ENCODE measurements around the gene SRSF6. TPM values are rescaled to one million over a fixed set of nuclear protein-coding genes. Genes with fewer than 3 reads are reported as not detected.

SRSF6 gene
- total RNA-seq, 2 donors from 2014 or later, result 257 to 285 TPM

DNA sequence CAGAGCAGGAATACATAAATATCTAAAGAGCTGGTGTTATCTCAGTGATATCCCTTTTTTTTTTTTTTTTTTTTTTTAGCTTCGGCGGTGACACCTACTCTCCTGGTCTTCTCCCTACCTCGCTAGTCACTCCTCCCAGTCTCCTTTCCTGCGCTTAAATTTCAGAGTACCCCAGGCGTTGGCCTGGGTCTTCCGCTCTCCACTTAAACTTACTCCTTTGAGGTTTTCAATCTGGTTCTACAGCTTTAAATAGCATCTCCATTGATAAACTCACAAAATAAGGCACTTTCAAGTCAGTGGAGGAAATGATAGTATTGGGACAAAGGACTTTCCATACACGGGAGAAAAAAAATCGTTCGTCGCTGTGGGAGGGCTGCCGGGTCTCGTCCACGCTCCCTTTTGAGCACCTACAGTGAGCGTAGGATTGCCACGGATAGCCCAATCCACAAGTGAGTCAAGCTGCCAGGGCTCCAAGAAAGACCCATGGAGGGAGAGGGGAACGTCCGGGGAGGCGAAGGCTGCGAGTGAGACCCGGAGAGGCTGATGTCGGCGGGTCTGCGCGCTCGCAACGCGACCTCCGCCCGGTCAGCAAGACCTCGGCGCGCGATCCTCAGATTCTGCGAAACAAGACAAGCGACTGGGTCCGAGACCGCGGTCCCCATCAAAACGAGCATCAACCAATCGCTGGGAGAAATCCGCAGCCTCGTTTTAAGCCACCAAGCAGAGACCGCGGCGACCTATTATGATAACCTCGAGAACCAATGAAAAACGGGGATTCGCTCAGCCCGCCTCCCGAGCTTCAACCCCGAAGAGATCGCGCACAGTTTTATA, 672 bp upstream of the SRSF6 start:
- no peaks in the 10 kb centered on the region for H3K9me3 ChIP-seq (ENCODE audit: control insufficient read depth, low read length, poor library complexity, severe bottlenecking)
- peak overlapping the region; percentile 96 for H3K27ac Mint-ChIP-seq
- DNase-seq, result peak; percentile 66 to 76 (median 67)
- H3K36me3 Mint-ChIP-seq (ENCODE audit: low read depth), result peaks cover 8% of the 10 kb centered on the region
- peaks cover 14% of the 10 kb centered on the region for H3K27me3 Mint-ChIP-seq
- ATAC-seq, result peak; percentile 82
- peak overlapping the region; percentile 90 for H3K4me3 Mint-ChIP-seq
- peaks cover 22% of the 10 kb centered on the region for H3K4me1 Mint-ChIP-seq

DNA sequence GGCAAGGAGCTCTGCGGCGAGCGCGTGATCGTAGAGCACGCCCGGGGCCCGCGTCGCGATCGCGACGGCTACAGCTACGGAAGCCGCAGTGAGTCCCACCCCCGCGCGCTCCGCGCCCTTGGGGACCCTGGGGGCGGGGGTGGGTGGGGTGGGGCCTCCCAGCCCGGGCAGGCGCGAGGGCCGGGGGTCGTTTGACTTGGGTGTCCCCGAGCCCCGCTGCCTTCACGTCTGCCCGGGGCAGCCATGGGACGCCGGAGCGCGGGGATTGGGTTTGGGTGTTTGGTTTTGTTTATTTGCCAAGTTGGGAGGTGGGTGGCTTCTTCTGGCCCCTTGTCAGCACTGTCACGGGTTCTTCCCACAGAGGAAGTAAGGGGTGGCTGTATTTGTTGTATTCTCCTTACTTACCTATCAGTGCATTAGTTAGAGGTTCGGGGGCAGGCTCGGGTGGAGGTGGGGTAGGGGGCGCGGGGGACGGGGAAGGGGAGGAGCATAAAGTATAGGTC, 777 bp downstream of the SRSF6 start:
- DNase-seq, result no peak
- H3K27me3 Mint-ChIP-seq, result peaks cover 10% of the 10 kb centered on the region
- H3K4me1 Mint-ChIP-seq, result peaks cover 26% of the 10 kb centered on the region
- peaks cover 10% of the 10 kb centered on the region for H3K36me3 Mint-ChIP-seq (ENCODE audit: low read depth)
- peak; percentile 1 for ATAC-seq
- H3K4me3 Mint-ChIP-seq, result peak overlapping the region; percentile 90
- peak overlapping the region; percentile 96 for H3K27ac Mint-ChIP-seq
- no peaks in the 10 kb centered on the region for H3K9me3 ChIP-seq (ENCODE audit: control insufficient read depth, low read length, poor library complexity, severe bottlenecking)

DNA sequence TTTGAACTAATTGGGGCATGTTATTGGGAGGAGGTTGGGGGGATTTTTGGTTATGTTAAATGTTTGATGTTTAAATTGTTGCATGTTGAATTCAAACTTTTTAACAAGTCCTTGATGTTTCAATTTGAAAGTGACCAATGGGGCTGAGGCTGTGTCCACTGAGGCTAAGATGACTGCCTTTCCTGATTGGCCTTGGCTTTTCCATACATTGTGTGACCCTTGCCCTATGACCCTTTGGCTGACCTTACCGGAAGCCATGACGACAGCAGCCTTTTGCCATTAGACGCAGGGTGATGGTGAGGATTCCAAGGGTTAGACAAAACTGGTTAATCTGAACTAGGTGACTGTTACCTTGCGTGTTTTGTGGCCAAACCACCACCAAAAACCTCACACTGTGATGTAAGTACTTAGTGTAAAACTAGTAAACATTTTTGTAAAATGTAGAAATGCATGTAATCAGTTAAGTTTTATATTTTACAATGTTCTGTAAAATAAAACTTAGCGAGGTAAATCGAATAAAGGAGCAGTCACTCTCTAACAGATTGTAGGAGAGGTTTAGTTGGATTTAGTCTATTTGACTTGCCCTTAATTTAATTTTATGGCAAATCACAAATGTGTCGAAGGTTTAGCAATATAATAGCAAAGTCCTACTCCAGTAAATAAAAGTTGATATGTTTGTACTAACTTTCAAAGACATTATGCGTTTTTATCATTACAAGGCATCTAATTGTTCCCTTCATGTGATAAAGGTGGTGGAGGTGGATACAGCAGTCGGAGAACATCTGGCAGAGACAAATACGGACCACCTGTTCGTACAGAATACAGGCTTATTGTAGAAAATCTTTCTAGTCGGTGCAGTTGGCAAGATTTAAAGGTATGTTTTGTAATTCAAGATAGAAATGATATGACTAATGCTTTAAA, 1.6 kb downstream of the SRSF6 start:
- H3K9me3 ChIP-seq (ENCODE audit: control insufficient read depth, low read length, poor library complexity, severe bottlenecking), result no peaks in the 10 kb centered on the region
- H3K4me3 Mint-ChIP-seq, result peak overlapping the region; percentile 90
- DNase-seq (no peak), ATAC-seq (no peak)
- H3K27me3 Mint-ChIP-seq, result peaks cover 3% of the 10 kb centered on the region
- peaks cover 28% of the 10 kb centered on the region for H3K4me1 Mint-ChIP-seq
- H3K27ac Mint-ChIP-seq, result peak overlapping the region; percentile 96
- peaks cover 10% of the 10 kb centered on the region for H3K36me3 Mint-ChIP-seq (ENCODE audit: low read depth)

DNA sequence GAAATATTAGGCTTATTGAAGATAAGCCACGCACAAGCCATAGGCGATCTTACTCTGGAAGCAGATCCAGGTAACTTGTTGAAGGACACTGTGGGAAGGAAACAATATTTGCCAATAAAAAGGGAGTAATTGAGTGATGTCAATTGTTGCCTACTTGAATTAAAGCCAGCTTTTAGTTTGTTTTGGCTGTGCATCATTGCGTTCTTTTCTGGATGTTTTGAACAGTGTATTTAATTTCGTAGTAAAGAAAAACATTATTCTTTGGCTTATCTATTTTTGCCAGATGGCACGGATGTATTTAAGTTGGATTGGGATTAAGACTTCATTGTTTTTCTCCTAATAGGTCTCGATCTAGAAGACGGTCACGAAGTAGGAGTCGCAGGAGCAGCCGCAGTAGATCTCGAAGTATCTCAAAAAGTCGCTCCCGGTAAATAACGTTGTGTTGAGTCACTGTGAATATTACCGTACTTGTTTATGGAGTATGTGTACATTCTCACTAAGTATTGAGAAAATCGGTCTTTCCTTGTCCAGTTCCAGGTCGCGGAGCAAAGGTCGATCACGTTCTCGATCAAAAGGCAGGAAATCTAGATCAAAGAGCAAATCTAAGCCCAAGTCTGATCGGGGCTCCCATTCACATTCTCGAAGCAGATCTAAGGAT, 2.6 kb downstream of the SRSF6 start:
- peak overlapping the region; percentile 25 for H3K4me3 Mint-ChIP-seq
- ATAC-seq (no peak), DNase-seq (no peak)
- H3K4me1 Mint-ChIP-seq, result peaks cover 28% of the 10 kb centered on the region
- H3K27ac Mint-ChIP-seq, result peak overlapping the region; percentile 96
- no peaks in the 10 kb centered on the region for H3K27me3 Mint-ChIP-seq
- peaks cover 10% of the 10 kb centered on the region for H3K36me3 Mint-ChIP-seq (ENCODE audit: low read depth)
- no peaks in the 10 kb centered on the region for H3K9me3 ChIP-seq (ENCODE audit: control insufficient read depth, low read length, poor library complexity, severe bottlenecking)

DNA sequence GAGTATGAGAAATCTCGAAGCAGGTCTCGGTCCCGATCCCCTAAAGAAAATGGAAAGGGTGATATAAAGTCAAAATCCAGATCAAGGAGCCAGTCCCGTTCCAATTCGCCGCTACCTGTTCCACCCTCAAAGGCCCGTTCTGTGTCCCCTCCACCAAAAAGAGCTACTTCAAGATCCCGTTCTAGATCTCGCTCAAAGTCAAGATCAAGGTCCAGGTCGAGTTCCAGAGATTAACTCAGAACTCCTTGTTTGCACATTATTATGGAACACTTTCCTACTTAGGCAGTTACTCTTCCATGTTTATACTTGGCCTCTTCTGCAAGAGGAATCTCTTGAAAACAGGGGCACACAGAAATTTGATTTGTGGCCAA, 3.1 kb downstream of the SRSF6 start:
- H3K27ac Mint-ChIP-seq, result peak overlapping the region; percentile 96
- H3K9me3 ChIP-seq (ENCODE audit: control insufficient read depth, low read length, poor library complexity, severe bottlenecking), result no peaks in the 10 kb centered on the region
- peaks cover 10% of the 10 kb centered on the region for H3K36me3 Mint-ChIP-seq (ENCODE audit: low read depth)
- H3K4me3 Mint-ChIP-seq, result peak overlapping the region; percentile 25
- H3K4me1 Mint-ChIP-seq, result peaks cover 28% of the 10 kb centered on the region
- no peaks in the 10 kb centered on the region for H3K27me3 Mint-ChIP-seq
- ATAC-seq, result no peak
- no peak for DNase-seq

DNA sequence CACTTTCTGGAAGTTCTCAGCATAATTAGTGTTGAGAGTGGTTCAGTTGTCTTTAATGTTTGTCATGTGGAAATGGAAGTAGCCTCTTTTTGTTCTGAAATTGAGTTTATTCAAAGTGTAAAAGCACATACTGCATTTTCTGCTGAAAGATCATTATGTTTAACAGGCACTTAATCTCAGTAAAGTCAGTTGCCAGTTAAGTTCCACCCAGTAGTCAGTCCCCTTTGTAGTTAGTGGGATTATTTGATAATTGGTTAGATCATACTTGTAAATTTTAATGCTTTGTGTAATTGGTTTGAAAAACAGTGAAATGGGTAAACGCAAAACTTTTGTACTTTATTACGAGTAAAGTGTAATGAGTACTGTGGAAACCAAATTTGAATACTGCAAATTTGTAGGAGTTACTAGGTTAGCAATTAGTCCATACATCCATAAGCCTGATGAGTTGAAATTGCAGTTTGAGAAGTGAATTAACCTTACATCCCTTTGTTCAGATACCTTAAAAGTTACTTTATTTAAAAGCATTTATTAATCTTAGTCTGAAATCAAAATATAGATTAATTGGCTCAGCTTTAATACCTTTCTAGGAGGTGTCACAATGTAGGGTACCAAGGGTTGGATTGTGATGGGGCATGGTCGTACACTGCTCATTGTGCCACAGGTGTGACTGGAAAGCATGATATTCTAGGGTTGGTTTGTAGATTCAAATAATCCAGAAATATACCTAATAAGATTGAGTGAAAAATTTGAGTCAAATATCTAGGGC, 4.4 kb downstream of the SRSF6 start:
- DNase-seq (no peak), ATAC-seq (no peak)
- no peak overlapping the region for H3K4me3 Mint-ChIP-seq
- no peaks in the 10 kb centered on the region for H3K9me3 ChIP-seq (ENCODE audit: control insufficient read depth, low read length, poor library complexity, severe bottlenecking)
- H3K27ac Mint-ChIP-seq, result peak overlapping the region; percentile 37
- H3K4me1 Mint-ChIP-seq, result peaks cover 26% of the 10 kb centered on the region
- no peaks in the 10 kb centered on the region for H3K27me3 Mint-ChIP-seq
- peaks cover 10% of the 10 kb centered on the region for H3K36me3 Mint-ChIP-seq (ENCODE audit: low read depth)

DNA sequence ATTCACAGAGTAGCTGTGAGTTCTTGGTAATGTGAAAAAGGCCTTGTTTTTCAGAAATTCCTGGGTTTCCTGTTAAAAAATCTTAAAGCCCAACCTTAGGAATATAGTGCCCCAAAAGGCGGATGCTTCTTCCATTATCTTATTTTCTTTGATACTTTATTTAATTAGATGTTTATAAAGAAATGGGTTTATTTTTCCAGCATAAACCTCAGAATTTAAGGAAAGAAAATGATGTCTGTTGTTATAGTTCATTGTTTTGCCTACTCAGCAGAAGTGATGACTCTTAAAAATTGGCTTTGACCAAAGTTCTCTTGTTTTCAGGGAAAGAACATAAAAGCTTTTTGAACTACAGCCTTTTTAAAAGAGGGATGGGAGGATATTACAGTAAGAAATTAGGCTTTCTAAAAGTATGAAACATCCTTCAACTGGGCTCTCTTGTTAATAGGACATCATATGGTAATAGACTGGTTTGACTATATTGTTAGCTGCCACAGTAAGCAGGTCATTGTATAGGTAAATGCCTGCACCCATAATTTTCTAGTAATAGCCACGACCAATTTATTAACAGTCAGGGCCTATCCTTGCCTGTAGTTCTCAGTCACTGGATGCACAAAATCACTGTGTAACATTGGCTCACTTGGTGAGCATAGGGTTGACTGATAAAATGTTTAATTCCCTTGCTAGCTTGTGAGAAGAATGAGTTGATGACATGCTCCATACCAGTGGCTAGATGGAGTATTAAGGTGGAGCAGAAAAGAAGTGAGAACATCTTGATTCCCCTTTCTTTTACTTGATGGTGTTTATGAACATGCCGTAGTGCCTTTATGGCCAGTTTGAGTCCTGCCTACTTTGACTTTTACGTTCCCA, 5.2 kb downstream of the SRSF6 start:
- Mint-ChIP-seq H3K4me3 (peak overlapping the region; percentile 67), H3K27me3 (no peaks in the 10 kb centered on the region), H3K36me3 (ENCODE audit: low read depth) (peaks cover 10% of the 10 kb centered on the region), H3K27ac (peak overlapping the region; percentile 68), H3K4me1 (peaks cover 24% of the 10 kb centered on the region)
- H3K9me3 ChIP-seq (ENCODE audit: control insufficient read depth, low read length, poor library complexity, severe bottlenecking), result no peaks in the 10 kb centered on the region
- DNase-seq (no peak), ATAC-seq (no peak)

DNA sequence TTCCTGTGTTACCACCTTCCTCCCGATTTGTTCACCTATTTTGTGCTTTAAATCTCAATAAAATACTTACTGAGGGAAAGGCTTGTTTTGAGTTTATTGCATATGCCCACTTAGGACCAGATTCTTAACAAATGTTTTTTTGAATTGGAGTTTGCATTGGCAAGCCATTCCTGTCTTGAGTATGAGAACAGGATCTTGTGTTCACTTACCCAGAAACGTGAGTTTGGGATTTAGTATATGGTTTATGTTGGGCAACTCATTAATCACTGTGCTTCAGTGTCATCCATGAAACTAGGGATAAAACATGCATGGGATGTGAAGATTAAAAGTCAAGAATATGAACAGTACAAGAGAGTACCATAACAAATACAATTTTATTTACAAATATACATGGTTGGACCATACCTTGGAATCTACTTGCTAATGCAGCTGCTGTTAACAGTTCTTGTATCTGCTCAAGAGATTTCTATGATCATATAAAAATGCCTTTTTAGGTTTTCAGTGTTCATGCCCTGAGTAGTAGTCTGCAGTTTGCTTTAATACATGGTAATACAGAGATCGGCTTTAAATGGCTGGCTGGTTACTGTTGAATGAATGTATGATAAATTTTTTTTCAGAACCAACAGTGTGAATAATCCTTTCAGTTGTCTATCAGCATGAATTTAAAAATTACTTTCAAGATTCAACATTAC, 6.0 kb downstream of the SRSF6 start:
- ATAC-seq (no peak), DNase-seq (no peak)
- Mint-ChIP-seq H3K36me3 (ENCODE audit: low read depth) (peaks cover 10% of the 10 kb centered on the region), H3K4me3 (peak overlapping the region; percentile 67), H3K27ac (peak overlapping the region; percentile 68), H3K4me1 (peaks cover 24% of the 10 kb centered on the region), H3K27me3 (no peaks in the 10 kb centered on the region)
- no peaks in the 10 kb centered on the region for H3K9me3 ChIP-seq (ENCODE audit: control insufficient read depth, low read length, poor library complexity, severe bottlenecking)

DNA sequence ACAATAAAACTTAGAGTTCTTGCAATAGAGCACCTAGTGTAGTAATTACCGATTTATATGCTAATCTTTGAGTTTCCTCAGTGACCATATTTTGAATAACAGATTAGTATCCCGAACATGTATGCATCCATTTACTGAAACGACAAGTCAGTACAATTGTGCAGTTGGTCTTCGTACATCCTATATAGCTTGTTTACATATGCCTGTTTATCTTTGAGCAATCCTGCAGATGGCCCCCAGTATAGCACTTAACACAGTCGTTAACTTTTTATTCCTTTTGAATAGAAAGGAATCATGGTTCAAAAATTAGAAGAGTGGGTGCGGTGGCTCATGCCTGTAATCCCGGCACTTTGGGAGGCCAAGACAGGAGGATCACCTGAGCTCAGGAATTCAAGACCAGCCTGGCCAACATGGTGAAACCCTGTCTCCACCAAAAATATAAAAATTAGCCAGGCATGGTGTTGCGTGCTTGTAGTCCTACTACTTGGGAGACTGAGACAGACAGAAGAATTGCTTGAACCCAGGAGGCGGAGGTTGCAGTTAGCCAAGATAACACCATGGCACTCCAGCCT, 6.6 kb downstream of the SRSF6 start:
- Mint-ChIP-seq H3K27me3 (no peaks in the 10 kb centered on the region), H3K27ac (peak overlapping the region; percentile 68), H3K4me3 (no peak overlapping the region), H3K36me3 (ENCODE audit: low read depth) (peaks cover 10% of the 10 kb centered on the region), H3K4me1 (peaks cover 20% of the 10 kb centered on the region)
- no peak for DNase-seq
- H3K9me3 ChIP-seq (ENCODE audit: control insufficient read depth, low read length, poor library complexity, severe bottlenecking), result no peaks in the 10 kb centered on the region
- ATAC-seq, result peak; percentile 7

DNA sequence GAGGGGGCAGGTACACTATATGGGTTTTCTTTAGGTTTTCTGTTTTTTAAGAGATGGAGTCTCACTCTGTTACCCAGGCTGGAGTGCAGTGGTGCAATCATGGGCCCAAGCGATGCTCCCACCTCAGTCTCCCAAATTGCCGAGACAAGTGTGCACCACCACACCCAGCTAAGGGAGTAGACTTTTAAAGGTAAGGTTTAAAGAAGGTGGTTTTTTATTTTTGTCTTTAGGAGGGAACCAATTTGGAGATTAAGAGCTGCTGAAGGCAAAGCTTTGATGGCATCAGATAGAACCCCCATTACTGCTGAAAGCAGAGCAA, 7.9 kb downstream of the SRSF6 start:
- Mint-ChIP-seq H3K4me3 (peak overlapping the region; percentile 69), H3K27ac (peak overlapping the region; percentile 37), H3K27me3 (no peaks in the 10 kb centered on the region), H3K4me1 (peaks cover 14% of the 10 kb centered on the region), H3K36me3 (ENCODE audit: low read depth) (peaks cover 6% of the 10 kb centered on the region)
- H3K9me3 ChIP-seq (ENCODE audit: control insufficient read depth, low read length, poor library complexity, severe bottlenecking), result no peaks in the 10 kb centered on the region
- DNase-seq (no peak), ATAC-seq (no peak)

DNA sequence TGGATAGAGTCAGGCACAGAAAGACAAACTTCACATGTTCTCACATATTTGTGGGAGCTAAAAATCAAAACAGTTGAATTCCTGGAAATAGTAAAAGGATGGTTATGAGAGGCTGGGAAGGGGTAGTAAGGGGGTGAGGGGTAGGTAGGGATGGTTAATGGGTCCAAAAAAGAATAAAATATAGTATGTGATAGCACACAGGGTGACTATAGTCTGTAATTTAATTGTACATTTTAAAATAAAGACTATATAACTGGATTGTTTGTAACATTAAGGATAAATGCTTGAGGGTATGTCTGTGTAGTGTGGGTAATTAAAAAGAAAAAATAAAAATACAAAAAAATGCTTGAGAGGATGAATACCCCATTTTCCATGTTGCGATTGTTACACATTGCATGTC, 9.9 kb downstream of the SRSF6 start:
- ATAC-seq (no peak), DNase-seq (no peak)
- Mint-ChIP-seq H3K4me1 (peaks cover 8% of the 10 kb centered on the region), H3K4me3 (no peak overlapping the region), H3K36me3 (ENCODE audit: low read depth) (peaks cover 2% of the 10 kb centered on the region), H3K27me3 (no peaks in the 10 kb centered on the region), H3K27ac (peak overlapping the region; percentile 47)
- no peaks in the 10 kb centered on the region for H3K9me3 ChIP-seq (ENCODE audit: control insufficient read depth, low read length, poor library complexity, severe bottlenecking)
